ENCODE results near the gene BBC3.
"Not testable (repeated sequence)": the region's sequence is repeated elsewhere in the genome, so short reads cannot be mapped to it uniquely, and the experiment has no call there.

BBC3 gene, protein sequence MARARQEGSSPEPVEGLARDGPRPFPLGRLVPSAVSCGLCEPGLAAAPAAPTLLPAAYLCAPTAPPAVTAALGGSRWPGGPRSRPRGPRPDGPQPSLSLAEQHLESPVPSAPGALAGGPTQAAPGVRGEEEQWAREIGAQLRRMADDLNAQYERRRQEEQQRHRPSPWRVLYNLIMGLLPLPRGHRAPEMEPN

DNA sequence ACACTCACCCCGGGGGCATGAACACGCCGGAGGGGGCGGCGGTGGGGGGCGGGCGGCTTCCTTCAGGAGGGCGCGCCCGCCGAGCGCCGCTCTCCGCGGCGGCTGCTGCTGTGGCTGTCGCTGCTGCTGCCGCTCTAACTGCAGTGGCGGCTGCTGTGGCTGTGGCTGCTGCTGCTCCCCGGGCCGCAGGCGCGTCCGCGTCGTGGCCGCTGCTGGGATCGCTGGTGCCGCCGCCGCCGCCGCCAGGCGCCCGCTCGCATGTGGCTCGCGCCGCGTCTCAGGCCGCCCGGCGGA lies at the start of gene BBC3:
Gene BBC3 (minus strand): TSS at position 279 of the 294 bp plus-strand sequence. CDS start 2,768 bp downstream, outside the sequence.
- no peak for DNase-seq

DNA sequence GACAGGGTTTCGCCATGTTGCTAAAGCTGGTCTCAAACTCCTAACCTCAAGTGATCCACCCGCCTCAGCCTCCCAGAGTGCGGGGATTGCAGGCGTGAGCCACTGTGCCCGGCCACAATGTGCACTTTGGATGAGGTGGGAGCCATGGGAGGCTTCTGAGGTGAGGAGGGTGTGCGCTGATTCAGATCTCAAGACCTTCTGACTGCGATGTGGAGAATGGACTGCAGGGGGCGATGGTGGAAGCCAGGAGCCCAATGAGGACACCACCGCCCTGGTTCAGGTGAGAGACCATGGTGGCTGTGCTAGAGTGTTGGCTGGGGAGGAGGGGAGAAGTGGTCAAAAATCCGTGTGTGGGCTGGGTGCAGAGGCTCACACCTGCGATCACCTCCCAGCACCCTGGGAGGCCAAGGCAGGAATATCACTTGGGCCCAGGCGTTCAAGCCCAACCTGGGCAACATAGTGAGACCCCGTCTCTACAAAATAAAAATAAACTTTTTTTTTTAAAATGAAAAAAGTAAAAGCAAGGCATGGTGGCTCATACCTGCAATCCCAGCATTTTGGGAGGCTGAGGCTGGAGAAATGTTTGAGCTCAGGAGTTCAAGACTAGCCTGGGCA lies 49.3 kb upstream of the BBC3 start:
- DNase-seq: no peak

DNA sequence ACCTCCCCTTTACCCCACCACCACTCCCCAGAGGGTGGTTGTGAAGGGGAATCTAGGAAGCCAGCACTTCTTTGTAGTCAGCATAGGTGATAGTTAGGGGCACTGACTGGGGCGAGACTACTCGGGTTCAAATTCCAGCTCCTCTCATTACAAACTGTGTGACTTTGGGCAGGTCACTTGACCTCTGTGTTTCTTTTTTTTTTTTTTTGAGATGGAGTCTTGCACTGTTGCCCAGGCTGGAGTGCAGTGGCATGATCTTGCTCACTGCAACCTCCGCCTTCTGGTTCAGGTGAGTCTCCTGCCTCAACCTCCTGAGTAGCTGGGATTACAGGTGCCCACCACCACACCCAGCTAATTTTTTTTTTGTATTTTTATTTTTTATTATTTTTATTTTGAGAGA lies 45.5 kb upstream of the BBC3 start:
- DNase-seq: not testable (repeated sequence)

DNA sequence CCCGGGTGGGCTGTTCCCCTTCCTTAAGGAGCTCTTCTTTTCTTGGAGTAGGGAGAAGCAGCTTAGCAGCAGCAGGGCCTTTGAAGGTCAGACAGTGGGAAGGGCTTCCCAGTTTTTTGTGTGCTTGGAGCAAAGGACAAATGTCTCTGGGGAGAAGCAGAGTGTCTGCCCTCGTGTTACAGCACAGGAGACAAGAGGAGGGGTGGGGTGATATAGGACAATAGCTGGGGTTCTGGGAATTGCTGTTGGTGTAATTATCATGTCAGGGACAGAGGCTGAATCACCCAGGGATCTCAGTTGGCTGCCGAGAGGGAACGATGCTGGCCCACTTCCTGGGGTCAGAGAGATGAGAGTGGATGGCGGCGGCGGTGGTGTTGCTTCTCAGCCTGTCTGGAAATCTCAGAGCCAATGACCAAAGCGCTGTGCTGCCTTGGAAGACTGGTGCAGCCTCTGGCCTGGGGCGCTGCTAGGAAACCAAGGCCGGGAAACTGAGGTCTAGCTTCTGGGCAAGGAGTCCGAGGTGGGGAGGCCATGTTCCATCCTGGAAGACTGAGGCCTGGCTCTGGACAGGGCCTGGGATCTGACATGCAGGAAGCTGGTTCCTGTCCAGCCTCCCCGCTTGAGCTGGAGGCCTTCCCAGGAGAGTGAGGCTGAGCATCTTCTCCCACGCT lies 44.9 kb upstream of the BBC3 start:
- DNase-seq: no peak

DNA sequence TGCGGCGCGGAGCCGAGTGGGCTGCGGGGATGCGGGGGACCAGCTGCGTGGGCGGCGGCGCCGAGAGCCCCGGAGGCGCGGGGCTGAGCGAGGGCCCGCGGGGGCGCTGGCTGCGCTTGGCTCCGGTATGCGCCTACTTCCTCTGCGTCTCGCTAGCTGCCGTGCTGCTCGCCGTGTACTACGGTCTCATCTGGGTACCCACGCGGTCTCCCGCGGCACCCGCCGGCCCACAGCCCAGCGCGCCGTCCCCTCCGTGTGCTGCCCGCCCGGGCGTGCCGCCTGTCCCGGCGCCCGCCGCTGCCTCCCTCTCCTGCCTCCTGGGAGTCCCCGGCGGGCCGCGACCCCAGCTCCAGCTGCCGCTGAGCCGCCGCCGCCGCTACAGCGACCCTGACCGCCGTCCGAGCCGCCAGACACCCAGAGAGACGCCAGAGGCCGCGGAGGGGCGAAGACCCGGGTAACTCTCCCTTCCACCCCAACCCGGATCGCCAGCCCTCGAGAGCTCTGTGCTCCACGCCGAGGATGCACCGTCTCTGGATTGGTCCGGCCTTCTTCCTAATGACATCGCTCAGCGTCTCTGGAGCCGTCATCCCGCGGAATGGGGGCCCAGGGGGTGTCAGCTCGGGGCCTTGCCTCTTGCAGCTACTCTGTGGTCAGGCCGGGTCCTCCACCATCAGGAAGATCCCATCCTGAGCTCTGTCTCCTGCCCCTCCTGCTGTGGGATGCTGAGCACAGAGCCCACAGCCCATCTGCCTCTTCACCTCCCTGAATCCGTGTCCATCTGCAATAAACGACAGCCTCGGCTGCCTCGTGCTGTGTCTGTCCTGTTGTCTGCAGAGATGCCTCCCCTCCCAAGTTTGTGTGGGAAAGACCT lies 44.1 kb upstream of the BBC3 start:
- peak; percentile 52 for DNase-seq

DNA sequence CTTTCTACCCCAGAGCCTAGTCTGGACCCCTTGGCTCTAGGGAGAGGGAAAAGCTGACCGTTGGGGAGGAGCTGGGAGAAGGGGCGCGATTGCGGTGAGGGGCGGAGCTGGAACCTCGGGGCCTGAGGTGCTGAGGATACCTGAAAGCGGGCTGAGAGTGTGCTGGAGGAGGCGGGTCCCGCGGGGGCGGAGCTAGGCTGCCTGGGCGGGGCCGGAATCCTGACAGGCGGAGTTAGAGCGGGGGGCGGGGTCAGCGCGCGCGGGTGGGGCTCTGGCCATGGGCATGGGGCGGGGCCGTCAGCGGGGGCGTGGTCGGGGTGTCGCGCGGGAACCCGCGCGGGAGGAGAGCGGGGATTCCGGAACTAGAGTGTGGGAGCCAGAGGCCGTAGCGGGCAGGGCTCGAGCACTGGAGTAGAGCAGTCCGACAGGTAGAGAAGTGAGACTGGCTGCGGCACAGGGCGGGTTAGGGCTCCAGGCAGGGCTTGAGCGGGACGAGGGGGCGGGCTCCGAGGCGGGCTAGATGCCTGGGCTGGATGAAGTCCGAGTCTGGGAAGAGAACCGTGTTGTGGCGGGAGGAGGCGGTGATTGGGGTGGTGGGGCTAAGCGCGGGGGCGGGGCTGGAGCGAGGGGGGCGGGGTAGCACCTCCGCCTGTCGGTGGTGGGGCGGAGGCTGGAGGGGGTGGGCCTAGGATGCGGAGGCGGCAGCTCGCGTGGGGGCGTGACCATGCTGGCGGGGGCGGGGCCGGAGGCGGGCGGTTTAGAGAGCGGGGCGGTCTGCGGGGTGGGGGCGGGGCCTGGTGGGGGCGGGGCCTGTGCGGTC lies 43.3 kb upstream of the BBC3 start, which contains the start of gene INAFM1:
Gene INAFM1 (plus strand): TSS at position 815 of the 820 bp plus-strand sequence. CDS start 35 bp downstream, outside the sequence.
- DNase-seq: peak; percentile 92

DNA sequence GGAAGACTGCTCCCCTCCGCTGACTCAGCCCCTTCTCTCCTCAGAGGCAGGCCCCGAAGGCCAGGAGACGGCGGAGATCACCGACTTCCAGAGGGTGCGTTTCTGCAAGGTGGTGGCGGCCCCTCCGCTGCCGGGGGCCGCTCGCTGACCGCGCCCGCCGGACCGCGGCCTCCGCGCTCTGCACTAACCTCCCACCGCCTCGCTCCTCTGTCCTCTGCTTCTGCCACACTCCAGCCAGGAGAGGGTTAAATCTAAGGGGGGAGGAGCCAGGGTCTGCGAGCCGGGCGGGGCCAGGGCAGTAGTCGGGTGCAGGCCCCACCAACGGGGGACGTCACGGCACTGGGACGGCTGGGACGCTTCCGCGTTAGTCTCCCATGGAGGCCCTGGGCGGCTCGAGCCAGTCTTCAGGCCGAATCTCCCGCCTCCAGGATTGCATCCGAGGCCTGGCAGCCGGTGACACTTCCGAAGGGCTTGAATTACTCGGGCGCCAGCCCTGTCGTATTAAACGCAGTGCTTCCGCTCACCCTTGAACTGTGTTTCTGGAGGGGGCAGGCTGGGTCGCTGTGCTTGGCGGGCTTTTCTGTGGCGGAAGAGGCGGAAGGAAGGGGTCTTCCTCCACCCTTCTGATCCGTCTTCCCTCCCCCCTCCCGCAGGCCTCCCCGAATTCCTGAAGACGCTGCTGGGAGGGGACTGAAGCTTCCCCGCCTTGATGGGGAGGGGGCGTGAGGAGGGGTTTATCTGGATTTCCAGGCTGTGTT lies 42.5 kb upstream of the BBC3 start:
- peak; percentile 96 for DNase-seq

DNA sequence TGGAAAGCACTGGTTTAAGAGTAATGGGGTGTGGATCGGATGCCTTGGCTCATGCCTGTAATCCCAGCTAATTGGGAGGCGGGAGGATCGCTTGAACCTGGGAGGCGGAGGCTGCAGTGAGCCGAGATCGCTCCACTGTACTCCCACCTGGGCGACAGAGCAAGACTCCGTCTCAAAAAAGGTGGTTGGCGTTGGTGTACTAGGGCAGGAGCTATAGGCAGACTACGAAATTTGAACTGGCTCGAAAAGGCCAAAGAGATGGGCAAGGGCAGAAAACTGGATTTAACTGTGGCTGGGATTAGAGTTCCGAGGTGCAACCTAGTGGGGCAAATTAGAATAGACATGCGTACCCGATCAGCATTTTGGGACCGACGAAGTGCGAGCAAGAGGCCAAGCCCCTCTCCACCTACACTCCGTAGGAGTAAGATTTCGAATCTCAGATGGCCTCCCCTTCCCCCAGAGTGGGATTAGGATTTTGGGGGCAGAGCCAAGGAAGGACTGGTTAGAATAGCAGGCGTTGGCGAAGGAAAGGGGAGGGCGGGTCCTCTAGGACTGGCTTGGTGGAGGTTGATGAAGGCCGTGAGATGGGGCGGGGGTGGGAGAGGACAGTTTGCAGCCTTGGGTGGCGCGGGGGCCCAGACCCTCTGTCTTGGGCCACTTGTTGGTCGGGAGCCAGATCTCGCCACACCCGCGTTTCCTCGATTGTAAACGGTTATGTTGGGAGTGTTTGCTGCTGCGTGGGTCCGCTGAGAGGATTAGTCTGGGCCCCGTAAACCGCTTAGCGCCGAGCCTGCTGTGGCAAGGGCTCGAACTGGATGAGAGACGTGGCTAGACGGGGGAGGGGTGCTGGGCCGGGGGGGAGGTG lies 41.7 kb upstream of the BBC3 start:
- peak; percentile 74 for DNase-seq

DNA sequence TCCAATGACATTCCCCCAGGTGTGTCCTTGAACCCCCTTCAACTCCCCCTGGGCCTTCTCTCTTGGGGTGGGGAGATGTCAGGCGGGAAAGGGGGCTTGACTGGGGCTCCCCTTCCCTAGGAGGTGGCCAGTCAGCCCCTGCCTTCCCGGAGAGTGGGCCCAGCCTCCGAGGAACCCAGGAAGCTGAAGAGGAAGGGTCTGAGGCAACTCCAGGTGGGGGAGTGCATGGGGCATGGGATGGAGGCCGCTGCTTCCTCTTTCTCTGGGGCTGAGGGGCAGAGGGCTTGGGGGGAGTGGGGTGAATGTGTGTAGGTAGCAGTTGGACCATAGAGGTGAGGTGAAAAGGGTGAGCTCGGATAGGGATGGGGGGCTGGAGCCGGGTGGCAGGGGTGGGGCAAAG lies 41.0 kb upstream of the BBC3 start:
- no peak for DNase-seq

DNA sequence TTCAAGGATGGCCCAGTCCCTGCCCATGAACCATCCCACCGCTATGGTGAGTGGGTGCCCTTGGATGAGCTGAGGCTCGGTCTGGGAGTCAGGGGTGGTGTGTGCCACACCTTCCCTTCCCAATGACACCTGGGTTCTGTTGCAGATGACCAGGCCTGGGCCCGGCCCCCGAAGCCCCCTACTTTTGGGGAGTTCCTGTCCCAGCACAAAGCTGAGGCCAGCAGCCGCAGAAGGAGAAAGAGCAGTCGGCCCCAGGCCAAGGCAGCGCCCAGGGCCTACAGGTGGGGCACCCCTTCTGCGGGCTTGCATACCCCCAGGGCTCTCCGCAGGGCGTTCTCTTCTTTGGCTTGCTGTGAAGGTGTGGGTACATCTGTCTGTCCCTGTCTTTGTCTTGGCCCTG lies 39.4 kb upstream of the BBC3 start:
- DNase-seq: no peak

DNA sequence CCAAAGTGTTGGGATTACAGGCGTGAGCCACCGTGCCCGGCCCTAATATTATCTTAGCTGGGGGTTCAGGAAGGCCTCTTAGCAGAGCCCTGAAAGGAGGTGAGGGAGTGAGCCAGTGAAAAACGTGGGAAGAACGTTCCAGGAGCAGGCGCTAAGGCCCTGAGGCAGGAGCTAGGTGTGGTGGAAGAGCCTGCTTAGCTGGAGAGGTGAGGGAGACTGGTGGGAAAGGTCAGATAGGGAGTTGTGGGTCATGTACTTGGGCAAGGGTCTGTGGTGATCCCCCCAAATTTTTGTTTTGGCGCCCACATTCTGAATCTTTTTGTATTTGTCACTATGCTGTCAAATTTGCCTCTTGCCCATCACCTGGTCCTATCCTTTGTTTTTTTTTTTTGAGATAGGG lies 38.6 kb upstream of the BBC3 start:
- DNase-seq: no peak

DNA sequence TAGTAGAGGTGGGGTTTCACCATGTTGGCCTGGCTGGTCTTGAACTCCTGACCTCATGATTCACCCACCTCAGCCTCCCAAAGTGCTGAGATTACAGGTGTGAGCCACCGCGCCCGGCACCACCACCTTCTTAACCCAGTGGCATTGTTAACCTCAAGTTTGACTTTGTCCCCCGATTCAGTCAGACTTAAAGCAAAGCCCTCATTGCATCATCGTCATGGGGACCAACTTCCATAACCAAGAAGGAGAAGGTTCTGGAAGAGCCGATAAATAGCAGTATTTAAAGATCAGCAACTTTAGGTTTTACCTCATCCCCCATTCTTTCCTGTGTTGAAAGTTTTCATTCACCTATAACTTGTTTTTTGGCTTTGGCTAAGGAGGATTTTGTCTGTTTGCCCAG lies 37.0 kb upstream of the BBC3 start:
- DNase-seq: no peak

DNA sequence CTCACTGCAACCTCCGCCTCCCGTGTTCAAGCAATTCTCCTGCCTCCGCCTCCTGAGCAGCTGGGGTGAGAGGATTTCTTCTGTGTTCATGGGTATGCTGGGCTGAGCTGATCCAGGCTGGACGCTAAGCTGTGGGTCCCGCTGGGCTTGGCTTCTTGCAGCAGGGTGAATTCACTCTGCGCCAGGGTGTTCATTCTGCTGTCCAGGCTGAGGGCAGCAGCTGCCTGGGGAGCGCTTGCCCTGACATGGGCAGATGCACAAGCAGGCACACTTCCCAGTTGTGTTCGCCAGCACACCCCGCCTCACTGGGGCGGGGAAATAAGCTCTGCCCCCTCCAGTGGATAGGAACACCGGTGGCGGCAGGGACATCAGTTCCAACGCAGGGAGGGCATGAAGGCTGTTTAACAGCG lies 36.4 kb upstream of the BBC3 start:
- no peak for DNase-seq

DNA sequence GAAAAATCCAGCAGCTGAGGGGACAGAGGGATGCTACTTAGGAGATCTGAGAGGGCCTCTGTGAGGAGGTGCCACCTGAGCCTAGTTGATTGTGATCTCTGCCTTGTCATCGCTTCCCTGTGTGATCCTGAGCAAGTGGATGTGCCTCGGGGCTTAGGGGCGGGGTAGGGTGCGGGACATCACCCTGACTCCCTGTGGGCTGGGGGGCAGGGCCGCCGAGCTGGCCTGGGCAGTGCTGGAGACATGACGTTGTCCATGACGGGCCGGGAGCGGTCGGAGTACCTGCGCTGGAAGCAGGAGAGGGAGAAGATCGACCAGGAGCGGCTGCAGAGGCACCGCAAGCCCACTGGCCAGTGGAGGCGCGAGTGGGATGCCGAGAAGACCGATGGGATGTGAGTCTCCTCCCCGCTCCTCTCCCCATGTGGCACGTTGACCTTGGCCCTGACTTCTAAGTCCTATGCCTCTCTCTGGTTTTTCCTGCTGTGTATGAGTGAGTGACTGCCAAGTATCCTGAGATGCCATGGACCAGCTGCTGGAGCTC lies 35.5 kb upstream of the BBC3 start:
- DNase-seq: no peak

DNA sequence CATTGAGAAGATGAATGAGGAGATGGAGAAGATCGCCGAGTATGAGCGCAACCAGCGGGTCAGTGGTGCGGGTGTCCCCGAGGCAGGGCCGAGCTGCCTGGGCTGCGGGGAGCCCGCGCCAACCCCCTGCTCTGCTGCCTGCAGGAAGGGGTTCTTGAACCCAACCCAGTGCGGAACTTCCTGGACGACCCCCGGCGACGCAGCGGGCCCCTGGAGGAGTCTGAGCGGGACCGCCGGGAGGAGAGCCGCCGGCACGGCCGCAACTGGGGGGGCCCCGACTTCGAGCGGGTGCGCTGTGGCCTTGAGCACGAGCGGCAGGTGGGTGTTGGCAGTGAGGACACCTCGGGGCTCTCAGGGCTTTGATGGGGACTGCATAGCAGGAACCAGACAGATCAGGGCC lies 33.6 kb upstream of the BBC3 start:
- no peak for DNase-seq

DNA sequence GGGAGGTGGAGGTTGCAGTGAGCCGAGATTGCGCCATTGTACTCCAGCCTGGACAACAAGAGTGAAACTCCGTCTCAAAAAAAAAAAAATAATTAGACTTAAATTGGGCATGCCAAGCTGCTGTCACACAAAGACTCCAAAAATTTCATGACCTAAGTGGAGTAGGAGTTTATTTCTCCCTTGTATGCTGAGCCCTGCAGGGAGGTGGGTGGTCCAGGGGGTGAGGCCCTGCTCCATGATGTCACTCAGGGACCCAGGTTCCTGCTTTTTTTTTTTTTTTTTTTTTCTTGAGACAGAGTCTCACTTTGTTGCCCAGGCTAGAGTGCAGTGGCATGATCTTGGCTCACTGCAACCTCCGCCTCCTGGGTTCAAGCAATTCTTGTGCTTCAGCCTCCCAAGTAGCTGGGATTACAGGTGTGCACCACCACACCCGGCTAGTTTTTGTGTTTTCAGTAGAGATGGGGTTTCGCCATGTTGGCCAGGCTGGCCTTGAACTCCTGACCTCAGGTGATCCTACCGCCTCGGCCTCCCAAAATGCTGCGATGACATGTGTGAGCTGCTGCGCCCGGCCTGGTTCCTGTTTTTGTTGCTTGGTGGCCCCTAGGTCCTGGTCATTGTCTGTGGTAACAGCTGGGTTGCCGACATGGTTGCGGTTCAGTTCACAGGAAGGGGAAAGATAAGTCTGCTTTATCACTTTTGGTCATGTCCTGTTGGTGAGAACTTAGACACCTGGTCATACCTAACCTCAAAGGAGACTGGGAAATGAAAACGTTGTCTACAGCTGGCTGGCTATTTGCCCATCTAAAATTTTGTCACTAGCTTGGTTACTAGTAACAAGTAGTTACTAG lies 31.2 kb upstream of the BBC3 start:
- peak; percentile 95 for DNase-seq

DNA sequence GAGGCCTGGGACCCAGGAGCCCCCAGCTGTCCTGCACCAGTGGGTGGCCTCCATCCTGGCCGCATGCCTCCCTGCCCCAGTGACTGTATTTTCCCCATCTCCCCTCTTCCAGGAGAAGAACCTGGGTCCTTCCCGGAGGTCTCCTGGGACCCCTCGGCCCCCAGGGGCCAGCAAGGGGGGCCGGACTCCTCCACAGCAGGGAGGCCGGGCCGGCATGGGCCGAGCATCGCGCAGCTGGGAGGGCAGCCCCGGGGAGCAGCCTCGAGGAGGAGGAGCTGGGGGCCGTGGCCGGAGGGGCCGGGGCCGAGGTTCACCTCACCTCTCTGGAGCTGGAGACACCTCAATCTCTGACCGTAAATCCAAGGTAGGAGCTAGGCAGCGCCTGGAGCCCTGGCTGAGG lies 29.5 kb upstream of the BBC3 start:
- no peak for DNase-seq

DNA sequence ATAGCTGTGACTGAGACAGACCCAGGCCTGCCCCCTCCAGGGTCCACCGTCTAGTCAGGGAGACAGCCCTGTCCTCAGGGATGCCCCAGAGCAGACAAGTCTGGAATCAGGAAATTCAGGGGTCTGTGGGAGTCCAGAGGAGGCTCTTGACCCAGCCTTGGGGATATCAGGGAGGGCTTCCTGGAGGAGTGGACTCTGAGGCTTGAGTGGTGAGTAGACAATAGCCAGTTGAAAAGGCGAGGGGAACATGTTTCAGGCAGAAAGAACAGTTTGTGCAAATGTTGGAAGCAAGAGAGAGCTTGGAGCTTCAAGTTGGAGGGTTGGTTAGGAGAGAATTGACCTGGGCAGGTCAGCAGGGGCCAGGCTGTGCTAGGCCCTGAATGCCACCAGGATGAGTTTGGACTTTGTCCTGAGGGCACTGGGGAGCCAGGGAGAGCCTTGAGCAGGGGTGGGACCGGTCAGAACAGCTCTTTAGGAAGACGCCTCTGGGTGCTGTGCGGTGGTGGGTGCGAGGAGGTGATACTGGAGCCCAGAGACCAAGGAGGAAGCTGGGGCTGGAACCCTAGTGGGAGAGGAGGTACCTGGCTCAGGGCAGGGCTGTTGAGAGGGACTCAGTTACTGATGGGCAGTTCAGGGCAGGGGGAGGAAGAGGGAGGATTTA lies 28.0 kb upstream of the BBC3 start:
- no peak for DNase-seq

DNA sequence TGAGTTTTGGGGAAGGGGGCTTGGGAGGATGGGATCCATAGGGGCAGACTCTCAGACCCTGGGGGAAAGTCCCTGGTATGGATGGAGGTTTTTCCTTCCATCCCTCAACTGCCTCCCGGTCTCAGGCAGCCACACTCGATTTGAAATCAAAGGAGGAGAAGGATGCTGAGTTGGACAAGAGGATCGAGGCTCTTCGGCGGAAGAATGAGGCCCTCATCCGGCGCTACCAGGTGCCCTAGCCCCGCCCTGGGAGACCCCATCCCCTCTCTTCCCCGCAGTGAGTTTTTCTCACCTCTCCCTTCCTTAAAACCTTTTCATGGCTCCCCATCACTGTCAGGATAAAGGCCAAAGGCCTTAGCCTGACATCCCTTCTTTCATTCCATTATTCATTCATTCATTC lies 27.4 kb upstream of the BBC3 start:
- no peak for DNase-seq
